HEK293 (cell line): ENCODE data around the gene PRCC.
"Not testable (repeated sequence)": the region's sequence is repeated elsewhere in the genome, so short reads cannot be mapped to it uniquely, and the experiment has no call there.

Experiments
- CTCF ChIA-PET: fragments of 350-600 bp; formaldehyde crosslinking; extraction: SDS; loops from one replicate; lab custom pipeline; 2021; ENCODE audit warnings: antibody characterized with exemption; lab: Yijun Ruan, JAX
- POLR2A ChIA-PET: fragments of 300-600 bp; formaldehyde crosslinking; extraction: SDS; loops from one replicate; lab custom pipeline; 2020; ENCODE audit warnings: antibody characterized with exemption, inconsistent platforms; lab: Yijun Ruan, JAX
- H3K27ac ChIP-seq: fragments of 200-500 bp; sonication (Bioruptor generic); 2 replicates; pipeline ENCODE4 v1.5.1; 2014; ENCODE audit warnings: low read depth, low read length, control low read depth, inconsistent platforms; ENCODE audit errors: extremely low read depth
- H3K36me3 ChIP-seq, 2 experiments: fragments of 200-500 bp in 1 of 2; sonication (Bioruptor generic) in 1 of 2; 1 replicate in 1 of 2; 2 replicates in 1 of 2; pipeline ENCODE4 v1.5.1; 2014 to 2017; ENCODE audit warnings: inconsistent platforms in 2 of 2, low read length in 2 of 2; ENCODE audit not compliant: control insufficient read depth in 2 of 2, insufficient read depth in 1 of 2
- H3K4me1 ChIP-seq: fragments of 200-500 bp; sonication (Bioruptor generic); 2 replicates; pipeline ENCODE4 v1.5.1; 2014; ENCODE audit warnings: mild to moderate bottlenecking, low read length, inconsistent platforms; ENCODE audit not compliant: control insufficient read depth, insufficient read depth
- H3K4me3 ChIP-seq: 2 replicates; pipeline ENCODE4 v1.5.1; 2011; ENCODE audit warnings: low read depth, mild to moderate bottlenecking, control low read depth, low read length, moderate library complexity
- H3K9me3 ChIP-seq: fragments of 200-500 bp; sonication (Bioruptor generic); 2 replicates; pipeline ENCODE4 v1.5.1; 2014; ENCODE audit warnings: low read depth, low read length, inconsistent platforms; ENCODE audit not compliant: control insufficient read depth, insufficient read depth
- BCL11B ChIP-seq: fragments of 450-650 bp; formaldehyde crosslinking; IDR thresholded peaks from 2 replicates; pipeline ENCODE4 v1.5.1; 2016; ENCODE audit warnings: low read depth, missing biosample characterization, missing genetic modification characterization
- KLF7 ChIP-seq: fragments of 450-650 bp; formaldehyde crosslinking; IDR thresholded peaks from 2 replicates; pipeline ENCODE4 v1.5.1; 2016; ENCODE audit warnings: missing biosample characterization, missing genetic modification characterization, borderline replicate concordance
- REPIN1 ChIP-seq: fragments of 450-650 bp; formaldehyde crosslinking; IDR thresholded peaks from 2 replicates; pipeline ENCODE4 v1.5.1; 2017; ENCODE audit warnings: missing biosample characterization, missing genetic modification characterization, low read depth
- ZBTB7A ChIP-seq: fragments of 450-650 bp; formaldehyde crosslinking; IDR thresholded peaks from 2 replicates; pipeline ENCODE4 v1.5.1; 2016; ENCODE audit warnings: low read depth, missing biosample characterization, missing genetic modification characterization
- ZNF10 ChIP-seq: fragments of 450-650 bp; formaldehyde crosslinking; IDR thresholded peaks from 2 replicates; pipeline ENCODE4 v1.5.1; 2017; ENCODE audit warnings: missing biosample characterization, missing genetic modification characterization
- ZNF132 ChIP-seq: fragments of 450-650 bp; formaldehyde crosslinking; IDR thresholded peaks from 2 replicates; pipeline ENCODE4 v1.5.1; 2017; ENCODE audit warnings: missing biosample characterization, missing genetic modification characterization, borderline replicate concordance
- ZNF214 ChIP-seq: fragments of 450-650 bp; formaldehyde crosslinking; IDR thresholded peaks from 2 replicates; pipeline ENCODE4 v1.5.1; 2017; ENCODE audit warnings: missing biosample characterization, mild to moderate bottlenecking, missing genetic modification characterization, borderline replicate concordance
- ZNF48 ChIP-seq: fragments of 450-650 bp; formaldehyde crosslinking; IDR thresholded peaks from 2 replicates; pipeline ENCODE4 v1.5.1; 2016; ENCODE audit warnings: missing biosample characterization, missing genetic modification characterization
- ZNF530 ChIP-seq: fragments of 450-650 bp; formaldehyde crosslinking; IDR thresholded peaks from 2 replicates; pipeline ENCODE4 v1.5.1; 2016; ENCODE audit warnings: low read depth, missing biosample characterization, missing genetic modification characterization
- ZNF623 ChIP-seq: fragments of 450-650 bp; formaldehyde crosslinking; IDR thresholded peaks from 2 replicates; pipeline ENCODE4 v1.5.1; 2016; ENCODE audit warnings: missing biosample characterization, missing genetic modification characterization
- ZNF843 ChIP-seq: fragments of 450-650 bp; formaldehyde crosslinking; IDR thresholded peaks from 2 replicates; pipeline ENCODE4 v1.5.1; 2016; ENCODE audit warnings: missing biosample characterization, missing genetic modification characterization
- TF ChIP-seq, protein P1 (sequence below): fragments of 450-650 bp; formaldehyde crosslinking; IDR thresholded peaks from 2 replicates; pipeline ENCODE4 v1.5.1; 2016; ENCODE audit warnings: missing biosample characterization, missing genetic modification characterization
- TF ChIP-seq, protein P2 (sequence below): fragments of 450-650 bp; formaldehyde crosslinking; IDR thresholded peaks from 2 replicates; pipeline ENCODE4 v1.5.1; 2016; ENCODE audit warnings: missing biosample characterization, missing genetic modification characterization, borderline replicate concordance

The PRCC gene

DNA sequence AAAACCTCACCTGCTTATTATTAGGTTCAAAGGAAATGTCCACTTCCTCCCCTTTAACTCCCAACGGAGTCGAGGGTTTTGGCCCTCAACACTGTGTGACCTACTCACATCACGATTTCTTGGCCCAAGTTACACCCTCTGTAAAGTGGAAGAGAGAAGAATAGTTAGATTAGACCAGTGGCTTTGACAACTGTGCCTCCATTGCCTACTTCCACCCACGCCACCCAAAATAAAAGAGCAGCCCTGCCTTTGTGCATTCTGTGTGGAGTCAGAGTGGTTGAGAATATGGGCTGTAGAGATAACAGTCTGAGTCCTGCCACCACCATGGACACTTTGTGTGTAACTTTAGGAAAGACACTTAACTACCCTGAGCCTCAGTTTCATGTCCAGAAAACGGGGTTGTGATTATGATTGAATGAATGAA, 11.8 kb upstream of the PRCC start (continued):
- TF ChIP-seq ZBTB7A (tag by site-specific recombination) (no peak), ZNF132 (tag by site-specific recombination) (no peak), BCL11B (tag by site-specific recombination) (no peak), ZNF843 (tag by site-specific recombination) (no peak), KLF7 (tag by site-specific recombination) (no peak), ZNF530 (no peak), ZNF48 (tag by site-specific recombination) (no peak)

DNA sequence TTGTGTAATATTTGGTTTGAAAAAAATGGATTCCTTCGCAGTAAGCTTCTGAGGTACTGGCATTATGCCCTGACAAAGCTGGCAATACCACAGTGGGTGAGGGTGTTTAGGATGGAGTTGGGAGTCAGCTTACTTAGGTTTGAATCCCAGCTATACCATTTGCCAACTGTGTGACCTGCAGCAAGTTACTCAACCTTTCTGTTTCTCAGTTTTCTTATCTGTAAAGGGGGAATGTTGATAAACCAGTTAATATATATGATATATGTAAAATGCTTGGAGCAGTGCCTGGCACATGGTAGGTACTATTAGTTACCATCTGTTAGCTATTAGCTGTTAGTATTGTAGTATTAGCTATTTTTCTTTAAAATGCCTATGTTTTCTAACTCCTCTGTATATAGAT, 11.0 kb upstream of the PRCC start:
- no peaks in the 10 kb centered on the region for H3K4me1 ChIP-seq
- CTCF ChIA-PET, result interaction anchor here (0.6 to 2.0 kb wide), 6 partner anchors 9 to 104 kb away, joined by 3 to 7 read pairs (median 5); partner anchors contain the start of genes NTRK1 and PRCC
- TF ChIP-seq, protein P1, sequence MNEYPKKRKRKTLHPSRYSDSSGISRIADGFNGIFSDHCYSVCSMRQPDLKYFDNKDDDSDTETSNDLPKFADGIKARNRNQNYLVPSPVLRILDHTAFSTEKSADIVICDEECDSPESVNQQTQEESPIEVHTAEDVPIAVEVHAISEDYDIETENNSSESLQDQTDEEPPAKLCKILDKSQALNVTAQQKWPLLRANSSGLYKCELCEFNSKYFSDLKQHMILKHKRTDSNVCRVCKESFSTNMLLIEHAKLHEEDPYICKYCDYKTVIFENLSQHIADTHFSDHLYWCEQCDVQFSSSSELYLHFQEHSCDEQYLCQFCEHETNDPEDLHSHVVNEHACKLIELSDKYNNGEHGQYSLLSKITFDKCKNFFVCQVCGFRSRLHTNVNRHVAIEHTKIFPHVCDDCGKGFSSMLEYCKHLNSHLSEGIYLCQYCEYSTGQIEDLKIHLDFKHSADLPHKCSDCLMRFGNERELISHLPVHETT (tag by site-specific recombination), result no peak
- no peak for TF ChIP-seq ZNF214 (tag by site-specific recombination)
- TF ChIP-seq REPIN1, result no peak
- TF ChIP-seq, protein P2, sequence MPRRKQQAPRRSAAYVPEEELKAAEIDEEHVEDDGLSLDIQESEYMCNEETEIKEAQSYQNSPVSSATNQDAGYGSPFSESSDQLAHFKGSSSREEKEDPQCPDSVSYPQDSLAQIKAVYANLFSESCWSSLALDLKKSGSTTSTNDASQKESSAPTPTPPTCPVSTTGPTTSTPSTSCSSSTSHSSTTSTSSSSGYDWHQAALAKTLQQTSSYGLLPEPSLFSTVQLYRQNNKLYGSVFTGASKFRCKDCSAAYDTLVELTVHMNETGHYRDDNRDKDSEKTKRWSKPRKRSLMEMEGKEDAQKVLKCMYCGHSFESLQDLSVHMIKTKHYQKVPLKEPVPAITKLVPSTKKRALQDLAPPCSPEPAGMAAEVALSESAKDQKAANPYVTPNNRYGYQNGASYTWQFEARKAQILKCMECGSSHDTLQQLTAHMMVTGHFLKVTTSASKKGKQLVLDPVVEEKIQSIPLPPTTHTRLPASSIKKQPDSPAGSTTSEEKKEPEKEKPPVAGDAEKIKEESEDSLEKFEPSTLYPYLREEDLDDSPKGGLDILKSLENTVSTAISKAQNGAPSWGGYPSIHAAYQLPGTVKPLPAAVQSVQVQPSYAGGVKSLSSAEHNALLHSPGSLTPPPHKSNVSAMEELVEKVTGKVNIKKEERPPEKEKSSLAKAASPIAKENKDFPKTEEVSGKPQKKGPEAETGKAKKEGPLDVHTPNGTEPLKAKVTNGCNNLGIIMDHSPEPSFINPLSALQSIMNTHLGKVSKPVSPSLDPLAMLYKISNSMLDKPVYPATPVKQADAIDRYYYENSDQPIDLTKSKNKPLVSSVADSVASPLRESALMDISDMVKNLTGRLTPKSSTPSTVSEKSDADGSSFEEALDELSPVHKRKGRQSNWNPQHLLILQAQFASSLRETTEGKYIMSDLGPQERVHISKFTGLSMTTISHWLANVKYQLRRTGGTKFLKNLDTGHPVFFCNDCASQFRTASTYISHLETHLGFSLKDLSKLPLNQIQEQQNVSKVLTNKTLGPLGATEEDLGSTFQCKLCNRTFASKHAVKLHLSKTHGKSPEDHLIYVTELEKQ (tag by site-specific recombination), result no peak
- TF ChIP-seq ZNF10 (tag by site-specific recombination), result no peak
- TF ChIP-seq ZNF623 (tag by site-specific recombination), result no peak

DNA sequence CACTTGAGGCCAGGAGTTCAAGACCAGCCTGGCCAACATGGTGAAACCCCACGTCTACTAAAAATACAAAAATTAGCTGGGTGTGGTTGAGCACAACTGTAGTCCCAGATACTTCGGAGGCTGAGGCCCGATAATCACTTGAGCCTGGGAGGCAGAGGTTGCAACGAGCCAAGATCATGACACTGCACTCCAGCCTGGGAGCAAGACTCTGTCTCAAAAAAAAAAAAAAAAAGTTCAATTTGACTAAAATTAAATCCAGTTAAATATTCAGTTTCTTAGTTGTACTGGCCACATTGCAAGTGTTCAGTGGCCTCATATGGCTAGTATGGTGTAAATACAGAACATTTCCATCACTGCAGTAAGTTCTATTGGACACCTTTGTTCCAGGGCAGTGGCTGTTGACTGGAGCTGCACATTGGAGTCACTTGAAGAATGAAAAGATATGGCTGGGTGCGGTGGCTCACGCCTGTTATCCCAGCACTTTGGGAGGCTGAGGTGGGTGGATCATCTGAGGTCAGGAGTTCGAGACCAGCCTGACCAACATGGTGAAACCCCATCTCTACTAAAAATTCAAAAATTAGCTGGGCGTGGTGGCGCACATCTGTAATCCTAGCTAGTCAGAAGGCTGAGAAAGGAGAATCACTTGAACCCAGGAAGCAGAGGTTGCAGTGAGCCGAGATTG, 9.6 kb upstream of the PRCC start:
- POLR2A ChIA-PET, result interaction anchor here (1.6 to 1.8 kb wide), 2 partner anchors 10 kb away, joined by 6 read pairs; partner anchors contain the start of gene PRCC
- CTCF ChIA-PET, result interaction anchor here (1.6 kb wide), 1 partner anchor 31 kb away, joined by 9 read pairs; no protein-coding TSS in a partner anchor
- not testable (repeated sequence) for H3K27ac ChIP-seq, H3K9me3 ChIP-seq, H3K4me1 ChIP-seq, H3K4me3 ChIP-seq, H3K36me3 ChIP-seq

More for the DNA sequence above, 11.0 kb upstream of the PRCC start:
- Histone ChIP-seq H3K9me3 (no peaks in the 10 kb centered on the region), H3K4me3 (no peak overlapping the region), H3K36me3 (no peaks in the 10 kb centered on the region), H3K27ac (no peak overlapping the region)
- POLR2A ChIA-PET, result interaction anchor here (0.6 to 1.8 kb wide), 7 partner anchors 8 to 51 kb away, joined by 3 to 6 read pairs (median 4); partner anchors contain the start of genes ISG20L2, METTL25B, MRPL24 and PRCC
